ENCODE measurements around the gene BBS10.

Gene BBS10

DNA sequence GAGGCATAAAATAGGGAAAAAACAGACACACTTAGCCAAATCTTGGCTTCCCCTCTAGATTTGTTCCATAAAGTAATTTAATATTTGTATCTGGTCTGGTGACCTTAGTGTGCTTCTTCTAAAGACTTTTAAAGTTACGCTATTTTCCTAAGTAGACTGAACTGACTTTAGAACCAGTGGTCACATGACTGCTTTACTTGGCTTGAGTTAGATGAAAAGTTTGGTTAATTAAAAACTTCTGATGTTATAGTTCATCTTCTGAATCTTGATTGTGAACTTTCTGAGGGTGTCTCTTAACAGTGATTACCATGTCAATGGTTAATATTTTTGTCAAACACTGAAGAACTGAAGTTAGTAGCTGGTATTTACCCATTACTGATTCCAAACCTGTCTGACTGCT lies 2.6 kb downstream of the BBS10 start:
- no peaks in the 10 kb centered on the region for H4K20me1 ChIP-seq (ENCODE audit: control insufficient read depth, insufficient read depth, low read depth, low read length)

DNA sequence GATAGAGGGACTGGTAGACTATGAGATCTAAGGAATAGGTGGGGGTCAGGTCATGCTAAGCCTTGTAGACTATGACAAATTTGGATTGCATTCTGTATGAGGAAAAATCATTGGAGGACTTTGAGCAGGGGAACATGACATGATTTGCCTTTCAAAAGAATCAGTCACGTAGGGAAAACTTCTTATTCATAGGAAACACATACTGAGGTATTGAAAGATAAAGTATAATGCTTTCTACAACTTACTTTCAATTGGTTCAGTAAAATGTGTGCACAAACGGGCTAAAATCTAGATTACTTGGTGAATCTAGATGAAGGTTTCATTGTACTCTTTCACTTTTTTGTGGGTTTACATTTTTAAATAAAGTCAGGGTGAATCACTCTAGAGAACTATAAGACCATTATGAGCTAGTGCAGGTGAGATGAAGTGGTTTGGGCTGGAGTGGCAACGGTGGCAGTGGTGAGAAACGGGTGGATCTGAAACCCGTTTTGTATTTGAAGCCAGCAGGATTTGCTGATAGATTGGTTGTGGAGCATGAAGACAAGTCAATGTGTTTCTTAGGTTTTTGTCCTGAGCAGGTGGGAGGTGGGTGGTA lies 6.7 kb downstream of the BBS10 start:
- Histone ChIP-seq H3F3A (ENCODE audit: control insufficient read depth, insufficient read depth) (no peaks in the 10 kb centered on the region), H3K79me2 (ENCODE audit: control insufficient read depth, low read length) (no peaks in the 10 kb centered on the region; the same call in 1 of the 2 replicates), H3K36me3 (ENCODE audit: control insufficient read depth, low read length) (peaks cover under 1% of the 10 kb centered on the region; the same call in 1 of the 2 replicates), H3K4me2 (ENCODE audit: low read length) (no peak overlapping the region), H3K27me3 (ENCODE audit: control insufficient read depth, low read length) (no peaks in the 10 kb centered on the region), H3K9me3 (ENCODE audit: control insufficient read depth, insufficient read depth, low read length) (no peaks in the 10 kb centered on the region), H3K4me3 (ENCODE audit: low read length) (no peak overlapping the region), H4K20me1 (ENCODE audit: control insufficient read depth, insufficient read depth, low read depth, low read length) (no peaks in the 10 kb centered on the region), H3K9me2 (replicated peaks; ENCODE audit: control insufficient read depth, low read length) (no peaks in the 10 kb centered on the region), H3K4me1 (ENCODE audit: control insufficient read depth, low read length) (peaks cover 4% of the 10 kb centered on the region), H3K27ac (ENCODE audit: low read depth, low read length) (no peak overlapping the region)
- TF ChIP-seq, protein P1, sequence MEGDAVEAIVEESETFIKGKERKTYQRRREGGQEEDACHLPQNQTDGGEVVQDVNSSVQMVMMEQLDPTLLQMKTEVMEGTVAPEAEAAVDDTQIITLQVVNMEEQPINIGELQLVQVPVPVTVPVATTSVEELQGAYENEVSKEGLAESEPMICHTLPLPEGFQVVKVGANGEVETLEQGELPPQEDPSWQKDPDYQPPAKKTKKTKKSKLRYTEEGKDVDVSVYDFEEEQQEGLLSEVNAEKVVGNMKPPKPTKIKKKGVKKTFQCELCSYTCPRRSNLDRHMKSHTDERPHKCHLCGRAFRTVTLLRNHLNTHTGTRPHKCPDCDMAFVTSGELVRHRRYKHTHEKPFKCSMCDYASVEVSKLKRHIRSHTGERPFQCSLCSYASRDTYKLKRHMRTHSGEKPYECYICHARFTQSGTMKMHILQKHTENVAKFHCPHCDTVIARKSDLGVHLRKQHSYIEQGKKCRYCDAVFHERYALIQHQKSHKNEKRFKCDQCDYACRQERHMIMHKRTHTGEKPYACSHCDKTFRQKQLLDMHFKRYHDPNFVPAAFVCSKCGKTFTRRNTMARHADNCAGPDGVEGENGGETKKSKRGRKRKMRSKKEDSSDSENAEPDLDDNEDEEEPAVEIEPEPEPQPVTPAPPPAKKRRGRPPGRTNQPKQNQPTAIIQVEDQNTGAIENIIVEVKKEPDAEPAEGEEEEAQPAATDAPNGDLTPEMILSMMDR (IDR thresholded peaks at IDR 0.05; ENCODE audit: low read depth, low read length, poor library complexity, severe bottlenecking): no peak
- no peak for TF ChIP-seq EZH2phosphoT487 (IDR thresholded peaks at IDR 0.05; ENCODE audit: borderline replicate concordance, low read length)

More for the DNA sequence above, 2.6 kb downstream of the BBS10 start:
- Histone ChIP-seq H3K9me3 (ENCODE audit: control insufficient read depth, insufficient read depth, low read length) (no peaks in the 10 kb centered on the region), H3F3A (ENCODE audit: control insufficient read depth, insufficient read depth) (no peaks in the 10 kb centered on the region; the same call in 1 of the 2 replicates), H3K79me2 (ENCODE audit: control insufficient read depth, low read length) (peaks cover 14% of the 10 kb centered on the region), H3K4me1 (ENCODE audit: control insufficient read depth, low read length) (peaks cover 22% of the 10 kb centered on the region), H3K27ac (ENCODE audit: low read depth, low read length) (no peak overlapping the region), H3K36me3 (ENCODE audit: control insufficient read depth, low read length) (peaks cover 5% of the 10 kb centered on the region; the same call in 1 of the 2 replicates), H3K4me3 (ENCODE audit: low read length) (no peak overlapping the region), H3K9me2 (replicated peaks; ENCODE audit: control insufficient read depth, low read length) (no peaks in the 10 kb centered on the region), H3K27me3 (ENCODE audit: control insufficient read depth, low read length) (no peaks in the 10 kb centered on the region), H3K4me2 (ENCODE audit: low read length) (no peak overlapping the region)
- no peak for TF ChIP-seq EZH2phosphoT487 (IDR thresholded peaks at IDR 0.05; ENCODE audit: borderline replicate concordance, low read length)
- TF ChIP-seq, protein P1 (IDR thresholded peaks at IDR 0.05; ENCODE audit: low read depth, low read length, poor library complexity, severe bottlenecking): no peak

DNA sequence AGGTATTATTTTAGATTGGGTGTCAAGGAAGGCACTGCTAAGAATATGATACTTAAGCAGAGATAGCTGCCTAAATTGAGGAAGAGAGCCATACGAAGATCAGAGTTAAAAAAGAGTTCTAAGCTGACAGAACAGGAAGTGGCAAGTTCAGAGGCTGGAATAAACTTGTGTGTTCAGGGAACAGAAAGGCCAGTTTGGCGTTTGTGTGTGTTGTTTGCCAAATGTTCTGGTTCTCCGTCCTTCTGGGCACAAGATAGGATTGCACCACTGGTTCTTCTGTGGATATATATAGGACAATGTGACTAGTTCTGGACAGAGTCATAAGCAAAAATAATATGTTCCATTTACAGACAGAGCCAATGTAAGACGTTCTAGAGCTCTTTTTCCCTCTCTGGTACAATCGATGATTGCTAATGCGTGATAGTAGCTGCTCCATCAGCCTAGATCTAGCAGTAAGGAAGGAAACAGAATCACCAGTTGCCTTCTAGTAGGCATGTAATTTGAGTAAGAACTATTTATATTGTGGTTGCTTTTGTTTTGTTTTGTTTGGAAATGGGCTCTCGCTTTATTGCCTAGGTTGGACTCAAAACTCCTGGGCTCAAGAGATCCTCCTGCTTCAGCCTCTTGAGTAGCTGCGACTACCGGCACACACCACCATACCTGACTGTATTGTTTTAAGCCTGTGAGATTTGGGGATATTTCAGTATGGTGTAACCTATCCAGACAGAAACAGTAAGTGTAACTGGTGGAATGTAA lies 7.4 kb downstream of the BBS10 start:
- no peaks in the 10 kb centered on the region for H3F3A ChIP-seq (ENCODE audit: control insufficient read depth, insufficient read depth)

More for the DNA sequence above, 7.4 kb downstream of the BBS10 start:
- no peaks in the 10 kb centered on the region for H3K36me3 ChIP-seq (ENCODE audit: control insufficient read depth, low read length)
- no peak overlapping the region for H3K4me2 ChIP-seq (ENCODE audit: low read length)
- TF ChIP-seq, protein P1 (IDR thresholded peaks at IDR 0.05; ENCODE audit: low read depth, low read length, poor library complexity, severe bottlenecking): no peak
- TF ChIP-seq EZH2phosphoT487 (IDR thresholded peaks at IDR 0.05; ENCODE audit: borderline replicate concordance, low read length): no peak
- no peaks in the 10 kb centered on the region for H3K9me3 ChIP-seq (ENCODE audit: control insufficient read depth, insufficient read depth, low read length)
- no peak overlapping the region for H3K4me3 ChIP-seq (ENCODE audit: low read length)
- no peak overlapping the region for H3K27ac ChIP-seq (ENCODE audit: low read depth, low read length)
- H4K20me1 ChIP-seq (ENCODE audit: control insufficient read depth, insufficient read depth, low read depth, low read length): no peaks in the 10 kb centered on the region
- H3K4me1 ChIP-seq (ENCODE audit: control insufficient read depth, low read length): peaks cover 4% of the 10 kb centered on the region; the same call in 1 of the 2 replicates
- H3K79me2 ChIP-seq (ENCODE audit: control insufficient read depth, low read length): no peaks in the 10 kb centered on the region
- H3K9me2 ChIP-seq (replicated peaks; ENCODE audit: control insufficient read depth, low read length): no peaks in the 10 kb centered on the region
- H3K27me3 ChIP-seq (ENCODE audit: control insufficient read depth, low read length): no peaks in the 10 kb centered on the region

Measured in DOHH2 (cell line).